Caki2 (cell line): ENCODE data around the gene TPGS2. TPM values are rescaled to one million over a fixed set of nuclear protein-coding genes. Genes with fewer than 3 reads are reported as not detected.
"Not testable (repeated sequence)": the region's sequence is repeated elsewhere in the genome, so short reads cannot be mapped to it uniquely, and the experiment has no call there.

ENCODE experiments used
- DNase-seq: peaks from one replicate; pipeline ENCODE4 v3.0.0-alpha.2; 2015; ENCODE audit warnings: low read depth
- in situ Hi-C: cut with HindIII; loops from 2 replicates; pipeline ENCODE4 v1.10.0; 2016; ENCODE audit warnings: low sequenced_read_pairs, low pct_unique_long_range_greater_than_20kb, mixed read lengths
- total RNA-seq: library from RNA; depleted of rRNA; stranded (reverse); fragments of >200 nt; shearing (Covaris generic); gene quantifications from 2 replicates; pipeline ENCODE4 v1.2.3, GENCODE V29; 2014; ENCODE audit warnings: low replicate concordance

Gene TPGS2
- total RNA-seq, 1 experiment from 2014 or later = 136 TPM

DNA sequence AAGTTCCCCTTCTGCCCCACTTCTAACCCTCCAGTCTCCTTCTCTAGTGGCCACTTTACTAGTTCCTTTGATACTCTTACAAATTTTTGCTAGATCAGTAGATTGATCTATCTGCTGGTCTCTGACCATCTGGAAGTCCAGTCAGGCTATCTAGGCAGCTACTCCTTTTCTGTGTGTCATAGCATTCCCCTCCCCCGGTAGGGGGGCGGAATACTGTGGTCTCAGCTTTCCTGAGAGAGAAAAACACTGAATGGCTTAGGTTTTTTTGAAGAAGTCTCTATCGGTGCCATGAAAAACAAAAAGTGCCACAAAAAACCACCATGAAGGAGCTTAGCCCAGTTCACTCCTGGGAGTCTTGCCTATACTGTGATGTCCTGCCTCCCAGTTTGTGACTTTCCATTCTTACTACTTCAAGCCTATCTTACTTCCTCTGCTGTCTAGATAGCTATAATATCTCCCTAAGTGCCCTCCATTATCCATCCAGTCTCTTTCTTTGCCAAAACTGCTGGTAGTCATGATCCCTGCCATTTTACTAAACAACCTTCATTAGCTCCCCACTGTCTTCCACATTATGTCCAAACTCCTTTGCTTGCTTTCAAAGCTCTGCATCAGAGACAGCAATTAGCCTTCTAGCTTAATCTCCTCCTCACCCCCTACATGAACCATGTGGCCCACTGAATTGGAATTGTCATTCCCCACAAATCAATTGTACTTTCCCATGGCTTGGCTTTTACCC, 29.9 kb downstream of the TPGS2 start:
- no peak for DNase-seq
- in situ Hi-C loops = no loop called here

DNA sequence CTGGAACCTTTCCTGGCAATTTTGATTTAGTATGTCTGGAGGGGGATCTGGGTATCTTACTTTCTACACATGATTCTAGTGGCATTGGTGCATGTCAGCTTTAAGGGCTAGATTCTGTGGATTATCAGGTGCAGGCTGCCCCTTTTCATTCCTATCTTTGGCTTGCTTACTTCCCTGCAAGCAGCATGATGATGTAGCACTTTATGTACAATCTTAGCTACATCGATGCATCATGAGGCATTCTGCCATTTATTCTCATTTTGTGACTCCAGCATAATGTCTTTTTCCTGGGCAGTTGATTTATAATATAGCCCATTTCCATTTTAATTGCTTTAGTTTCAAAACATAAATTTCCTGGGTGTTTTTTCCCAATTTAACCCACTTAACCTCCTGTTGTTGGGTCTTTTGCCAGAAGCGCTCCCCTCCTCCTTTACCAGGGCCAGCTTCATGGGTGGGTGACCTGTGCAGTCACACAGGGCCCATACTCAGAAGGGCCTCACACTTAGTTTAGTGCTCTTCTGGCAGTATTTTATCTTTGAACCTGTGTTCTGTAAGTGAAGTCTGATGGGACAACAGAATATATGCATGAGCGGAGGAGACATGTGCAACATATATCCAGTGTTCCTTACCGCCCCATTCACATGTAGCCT, 36.0 kb downstream of the TPGS2 start:
- in situ Hi-C loops = no loop called here

DNA sequence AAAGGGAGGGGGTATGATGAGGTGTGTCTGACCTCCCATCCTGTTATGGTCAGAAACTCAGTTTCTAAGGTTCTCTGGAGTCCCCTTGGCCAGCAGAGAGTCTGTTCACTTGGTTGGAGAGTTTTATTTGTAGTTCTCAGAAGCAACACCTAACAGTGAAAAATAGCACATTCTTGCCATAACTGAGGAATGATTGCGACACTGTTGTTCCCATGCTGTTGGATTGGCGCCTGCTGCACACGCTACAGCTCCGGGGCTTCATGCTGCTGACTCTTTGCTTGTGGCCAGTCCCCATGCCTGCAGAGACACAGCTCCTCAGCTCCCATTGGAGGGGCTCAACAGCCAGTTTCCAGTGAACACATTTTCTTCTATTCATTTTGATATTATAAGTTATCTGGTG, 42.1 kb downstream of the TPGS2 start:
- in situ Hi-C loops = no loop called here

More for the DNA sequence above, 36.0 kb downstream of the TPGS2 start:
- DNase-seq = no peak

DNA sequence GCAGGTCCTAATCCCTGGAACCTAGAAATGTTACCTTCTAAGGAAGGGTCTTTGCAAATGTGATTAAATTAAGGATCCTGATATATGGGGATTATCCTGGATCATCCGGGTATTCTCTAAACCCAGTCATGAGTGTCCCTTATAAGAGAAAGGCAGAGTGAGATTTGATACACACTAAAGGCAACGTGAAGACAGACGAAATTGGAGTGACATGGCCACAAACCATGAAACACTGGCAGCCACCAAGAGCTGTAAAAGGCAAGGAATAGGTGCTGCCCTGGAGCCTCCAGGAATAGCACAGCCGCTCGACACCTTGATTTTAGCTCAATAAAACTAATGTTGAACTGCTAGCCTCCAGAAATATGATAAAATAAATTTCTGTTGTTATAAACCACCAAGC, 45.0 kb downstream of the TPGS2 start:
- DNase-seq = no peak
- in situ Hi-C loops = no loop called here

More for the DNA sequence above, 42.1 kb downstream of the TPGS2 start:
- DNase-seq = no peak

DNA sequence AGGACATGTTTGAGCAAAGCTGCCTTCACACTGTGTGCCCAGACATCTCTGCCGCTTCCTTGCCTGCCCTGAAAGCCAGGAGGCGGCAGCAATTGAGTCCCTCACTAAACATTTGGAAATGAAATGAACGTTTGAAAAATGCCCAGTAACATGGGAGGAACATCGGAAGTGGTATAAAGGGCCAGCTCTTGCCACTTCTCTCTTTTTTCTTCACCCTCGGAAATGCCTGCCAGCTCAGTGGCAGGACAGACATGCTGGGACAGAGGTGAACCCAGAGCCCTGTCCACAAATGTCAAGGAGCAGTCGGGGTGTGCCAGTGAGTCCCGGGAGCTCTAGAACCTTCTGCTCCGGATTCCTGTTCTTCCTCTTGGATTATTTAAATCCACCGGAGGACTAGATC, 46.1 kb downstream of the TPGS2 start:
- no peak for DNase-seq
- in situ Hi-C loops = no loop called here

DNA sequence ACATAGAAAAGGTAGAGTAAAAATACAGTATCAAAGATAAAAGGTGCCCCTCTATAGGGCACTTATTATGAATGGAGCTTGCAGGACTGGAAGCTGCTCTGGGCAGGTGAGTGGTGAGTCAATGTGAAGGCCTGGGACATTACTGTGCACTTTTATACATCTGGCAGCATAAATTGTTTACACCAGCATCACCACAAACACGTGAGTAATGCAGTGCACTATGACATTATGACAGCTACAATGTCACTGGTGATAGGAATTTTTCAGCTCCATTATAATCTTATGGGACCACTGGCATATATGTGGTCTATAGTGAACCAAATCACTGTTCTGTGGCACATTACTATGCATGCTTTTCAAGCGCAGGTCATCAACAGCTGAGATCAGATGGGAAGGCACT, 48.1 kb downstream of the TPGS2 start:
- in situ Hi-C loops = no loop called here
- no peak for DNase-seq

DNA sequence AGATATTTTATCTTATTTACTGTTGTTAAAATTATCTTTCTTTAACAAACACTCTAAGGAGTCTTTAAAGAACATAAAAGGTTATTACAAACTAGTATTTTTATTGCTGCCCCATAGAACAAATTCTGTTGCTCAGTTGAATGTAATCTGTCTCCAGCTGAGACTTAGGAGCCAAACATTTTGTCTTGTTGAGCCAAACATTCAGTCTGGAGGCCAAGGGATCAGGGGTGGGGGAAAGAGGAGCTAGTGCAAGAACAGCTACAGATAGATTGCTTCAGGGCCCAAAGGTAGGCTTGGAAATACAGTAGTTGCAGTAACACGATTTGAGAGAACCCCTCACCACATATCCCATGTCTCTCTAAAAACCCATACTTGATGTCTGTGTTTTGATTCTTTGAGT, 51.2 kb downstream of the TPGS2 start:
- in situ Hi-C loops = no loop called here
- no peak for DNase-seq

DNA sequence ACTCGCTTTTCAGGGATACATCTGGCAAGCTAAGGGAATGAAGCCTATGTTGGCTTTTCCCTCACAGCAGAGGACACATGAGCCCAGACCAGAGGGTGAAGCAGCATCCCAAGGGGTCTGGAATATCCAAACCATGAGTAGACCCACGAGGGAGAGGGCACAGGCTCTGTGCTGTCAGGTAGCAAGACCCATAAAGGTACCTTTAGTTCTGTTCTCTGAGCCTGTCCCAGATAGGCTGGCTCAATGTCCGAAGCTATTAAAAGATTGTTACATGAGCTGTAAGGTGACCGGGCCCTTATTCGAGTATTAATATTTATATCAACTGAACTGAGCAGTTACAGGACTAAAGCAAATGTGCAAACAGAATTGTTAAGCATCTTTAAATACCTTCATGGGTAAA, 52.2 kb downstream of the TPGS2 start:
- in situ Hi-C loops = no loop called here
- no peak for DNase-seq

DNA sequence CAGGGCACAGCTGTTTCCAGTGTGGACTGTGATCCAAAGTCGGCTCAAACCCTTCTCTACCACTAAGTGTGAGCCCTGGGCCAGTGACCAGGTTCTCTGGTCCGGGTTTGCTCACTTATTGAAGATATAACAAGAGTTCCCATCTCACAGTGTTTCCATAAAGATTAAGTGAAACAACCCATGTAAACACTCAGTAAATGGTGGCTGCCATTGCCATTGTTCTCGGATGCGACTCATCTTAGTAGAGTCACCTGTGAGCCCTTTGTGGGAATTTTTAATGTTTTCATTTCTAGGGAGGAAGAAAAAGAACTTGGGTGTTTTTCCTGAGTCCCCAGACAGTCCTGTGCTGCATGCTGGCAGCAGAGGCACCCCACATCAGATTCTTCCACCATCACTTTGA, 53.4 kb downstream of the TPGS2 start:
- no peak for DNase-seq

DNA sequence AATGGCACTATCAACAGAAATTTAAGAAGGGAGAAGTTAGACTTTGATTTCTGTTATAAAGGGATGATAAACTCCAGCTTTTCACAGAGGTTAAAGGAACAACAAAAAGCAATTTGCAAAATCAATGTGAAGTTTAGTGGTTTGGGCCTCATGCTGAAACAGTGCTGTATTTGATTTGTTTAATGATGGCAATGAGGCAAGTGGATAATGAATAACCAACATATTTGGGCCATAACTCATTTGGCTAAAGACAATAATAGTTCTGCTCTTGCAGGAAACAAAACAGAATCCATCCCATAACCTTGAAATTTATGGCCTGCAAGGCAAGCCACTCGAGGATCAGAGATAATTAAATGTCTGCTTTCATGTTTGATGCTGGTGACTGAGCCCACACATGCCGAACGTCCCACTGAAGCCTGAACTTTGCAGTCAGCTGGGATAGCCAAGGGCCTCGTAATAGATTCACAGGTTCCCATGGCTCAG, 56.5 kb downstream of the TPGS2 start:
- no peak for DNase-seq
- in situ Hi-C loops = no loop called here

More for the DNA sequence above, 53.4 kb downstream of the TPGS2 start:
- in situ Hi-C loops = no loop called here

DNA sequence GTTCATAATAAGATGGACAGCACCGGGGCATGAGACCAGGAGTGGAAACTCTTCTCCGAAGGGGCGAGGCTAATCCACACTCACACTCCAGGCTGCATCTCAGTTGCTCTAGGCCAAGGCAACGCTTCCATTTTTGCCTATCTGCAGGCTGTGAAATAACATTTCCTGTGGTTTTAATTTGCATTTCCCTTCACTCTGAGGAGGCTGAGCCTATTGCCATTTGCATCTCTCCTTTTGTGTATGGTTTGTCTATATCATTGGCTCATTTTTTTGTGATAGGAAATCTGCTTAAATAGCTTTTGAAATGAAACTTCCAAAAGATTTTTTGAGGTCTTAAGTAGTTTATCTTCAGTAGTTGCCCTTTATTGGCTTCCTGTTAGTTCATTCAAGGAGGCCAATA, 57.6 kb downstream of the TPGS2 start:
- in situ Hi-C loops = no loop called here

DNA sequence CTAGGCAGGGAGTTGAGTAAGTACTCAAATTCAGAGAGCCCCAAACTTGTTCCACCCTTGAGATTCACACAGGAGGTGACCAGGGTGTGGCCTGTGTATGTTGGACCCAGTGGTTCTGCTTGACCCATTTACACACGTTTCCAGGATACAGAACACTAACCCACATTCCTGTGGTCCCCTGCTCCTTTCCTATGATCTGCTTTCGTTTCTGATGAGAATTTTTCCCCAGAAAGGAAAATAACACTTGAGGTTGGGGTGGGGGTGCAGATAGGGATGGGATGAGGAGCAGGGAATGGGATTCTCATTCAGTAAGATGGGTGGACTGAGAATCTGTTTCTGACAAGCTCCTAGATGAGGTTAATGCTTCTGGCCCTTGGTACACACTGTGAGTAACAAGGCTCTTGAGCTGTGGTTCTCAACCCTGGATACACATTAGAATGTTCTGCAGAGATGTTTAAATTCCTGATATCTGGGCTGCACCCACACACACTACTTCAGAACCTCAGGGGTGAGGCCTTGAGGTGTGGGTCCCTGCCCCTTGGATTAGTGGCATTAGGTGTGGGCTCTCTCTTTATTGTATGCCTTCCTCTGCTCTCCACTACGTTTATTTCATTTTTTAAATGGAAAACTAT, 58.4 kb downstream of the TPGS2 start:
- no peak for DNase-seq
- in situ Hi-C loops = no loop called here

More for the DNA sequence above, 57.6 kb downstream of the TPGS2 start:
- DNase-seq = no peak

DNA sequence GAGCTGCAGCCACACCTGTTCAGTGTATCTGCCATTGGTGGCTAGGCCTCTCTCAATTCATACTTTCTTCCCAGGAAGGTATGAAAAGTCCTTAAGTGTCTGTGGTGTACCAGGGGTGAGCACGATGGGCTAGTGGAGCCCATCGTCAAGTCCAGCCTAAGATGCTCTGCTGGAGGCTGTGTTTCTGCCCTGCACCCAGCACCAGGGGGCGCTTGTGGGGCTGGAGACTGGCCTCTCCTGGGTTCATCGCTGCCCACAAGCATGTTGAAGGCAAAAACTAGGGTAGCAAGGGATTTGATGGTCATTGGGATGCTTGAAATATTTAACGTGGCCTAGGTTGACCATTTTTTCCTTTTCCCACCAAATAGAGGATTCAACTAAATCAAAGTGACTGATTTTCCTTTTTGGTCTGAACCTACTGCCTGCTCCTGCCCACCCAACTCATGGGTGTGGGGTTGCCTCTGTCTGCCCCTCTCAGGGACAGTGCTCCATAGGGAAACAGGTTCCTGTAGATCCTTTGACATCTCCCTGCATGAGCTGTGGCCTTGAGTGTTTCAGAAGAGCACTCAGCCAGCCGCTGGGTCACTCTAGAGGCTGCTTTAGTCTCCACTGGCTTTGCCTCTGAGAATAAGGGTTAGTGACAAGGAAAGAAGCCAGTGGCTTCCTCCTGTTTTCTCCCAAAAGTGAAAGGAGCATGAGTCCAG, 59.0 kb downstream of the TPGS2 start:
- in situ Hi-C loops = no loop called here
- DNase-seq = no peak

DNA sequence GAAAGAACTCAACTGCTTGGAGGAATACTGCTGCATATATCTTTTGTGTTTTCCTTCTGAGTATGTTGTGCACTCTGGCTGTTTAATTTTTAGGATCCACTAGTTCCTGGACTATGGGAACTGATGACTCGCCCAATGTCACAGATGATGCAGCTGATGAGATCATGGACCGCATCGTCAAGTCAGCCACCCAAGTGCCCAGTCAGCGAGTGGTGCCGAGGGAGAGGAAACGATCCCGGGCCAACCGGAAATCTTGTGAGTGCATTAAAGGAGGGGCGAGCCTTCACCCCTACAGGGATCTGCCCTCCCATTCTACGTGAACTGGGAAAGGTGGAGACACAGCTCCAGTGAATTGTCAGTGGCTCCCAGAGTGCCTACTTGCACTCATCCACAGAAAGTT, 59.6 kb downstream of the TPGS2 start:
- DNase-seq = no peak
- in situ Hi-C loops = no loop called here

DNA sequence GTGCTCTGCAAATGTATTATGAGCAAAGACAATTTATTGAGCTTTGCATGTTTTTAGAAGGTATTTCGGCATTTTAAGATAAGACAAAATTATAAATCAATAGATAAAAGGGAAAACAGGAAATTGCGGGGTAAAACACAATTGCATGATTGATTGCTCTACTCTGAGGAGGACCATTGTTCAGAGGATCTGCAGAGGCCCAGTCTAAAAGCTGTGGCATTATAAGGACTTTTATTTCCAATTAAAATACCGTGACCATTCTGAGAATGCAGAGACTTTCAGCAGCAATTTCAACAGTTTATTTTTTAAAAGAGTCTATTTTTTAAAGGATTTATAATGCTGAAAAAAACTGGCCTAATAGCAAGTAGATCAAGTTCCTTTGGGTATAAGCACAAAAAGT, 62.0 kb downstream of the TPGS2 start:
- DNase-seq = no peak
- in situ Hi-C loops = no loop called here

DNA sequence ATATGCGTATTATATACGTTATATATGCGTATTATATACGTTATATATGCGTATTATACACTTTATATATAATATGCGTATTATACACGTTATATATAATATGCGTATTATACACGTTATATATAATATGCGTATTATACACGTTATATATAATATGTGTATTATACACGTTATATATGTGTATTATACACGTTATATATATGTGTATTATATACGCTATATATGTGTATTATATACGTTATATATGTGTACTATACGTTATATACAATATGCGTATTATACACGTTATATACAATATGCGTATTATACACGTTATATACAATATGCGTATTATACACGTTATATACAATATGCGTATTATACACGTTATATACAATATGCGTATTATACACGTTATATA, 65.8 kb downstream of the TPGS2 start:
- DNase-seq, in situ Hi-C loops: not testable (repeated sequence)

DNA sequence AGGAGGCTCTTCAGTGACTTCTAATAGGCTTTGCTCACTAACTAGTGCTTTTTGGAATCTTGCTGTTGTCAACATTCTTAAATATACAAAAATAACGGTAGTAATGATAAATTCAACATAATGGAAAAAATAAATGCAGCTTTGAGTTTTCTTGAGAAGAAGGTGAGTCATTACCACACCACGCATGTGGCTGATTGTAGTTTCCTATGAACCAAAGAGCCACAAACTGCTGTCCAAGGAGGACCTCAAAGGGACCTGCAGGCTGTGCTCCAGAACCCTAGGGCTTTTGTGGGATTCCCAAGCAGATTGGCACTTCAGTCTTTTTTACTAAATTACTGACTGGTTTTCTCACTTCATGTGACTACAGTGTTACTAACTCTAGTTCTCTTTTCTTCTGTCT, 66.7 kb downstream of the TPGS2 start:
- in situ Hi-C loops = no loop called here
- no peak for DNase-seq

DNA sequence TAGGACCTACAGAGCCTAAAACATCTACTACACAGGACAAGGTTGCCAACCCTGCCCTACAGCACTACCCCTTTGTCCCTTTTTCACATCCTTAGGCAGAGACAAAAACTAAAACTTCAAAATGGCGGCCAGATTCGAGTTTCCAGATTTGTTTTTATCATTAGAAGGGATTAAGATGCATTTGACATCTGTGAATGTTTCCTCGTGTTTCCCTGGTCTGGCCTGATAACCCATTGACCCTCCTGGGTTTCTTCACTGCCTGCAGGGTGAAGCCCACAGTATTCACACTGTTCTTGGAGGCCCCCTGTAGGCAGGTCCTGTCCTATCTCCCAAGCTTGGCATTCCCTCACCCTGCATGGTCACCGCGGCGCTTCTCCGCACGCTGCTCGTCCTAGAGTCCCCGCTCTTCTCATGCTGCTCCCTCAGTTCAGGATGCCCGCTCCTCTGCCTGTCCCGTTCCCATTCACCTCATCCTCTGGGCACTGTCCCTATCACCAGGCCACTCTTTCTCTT, 67.6 kb downstream of the TPGS2 start:
- in situ Hi-C loops = no loop called here
- DNase-seq = no peak

DNA sequence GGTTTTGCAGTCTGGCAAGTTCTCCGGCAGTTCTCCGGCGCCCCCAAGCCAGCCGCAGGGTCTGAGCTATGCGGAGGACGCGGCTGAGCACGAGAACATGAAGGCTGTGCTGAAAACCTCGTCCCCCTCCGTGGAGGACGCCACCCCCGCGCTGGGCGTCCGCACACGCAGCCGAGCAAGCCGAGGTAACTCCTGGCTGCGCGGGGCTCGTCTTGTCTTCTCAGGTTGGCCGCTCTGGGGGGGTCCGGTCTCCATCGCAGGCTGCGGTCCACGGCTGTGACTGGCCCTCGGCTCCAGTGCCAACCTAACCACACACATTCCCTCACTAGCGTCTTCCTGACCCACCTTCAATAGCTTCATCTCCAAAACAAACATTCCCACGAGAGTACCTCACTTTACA, 68.2 kb downstream of the TPGS2 start:
- in situ Hi-C loops = no loop called here
- no peak for DNase-seq
